Neural progenitor cell (in vitro differentiated cells): ENCODE measurements around the gene SLC2A8. TPM values are rescaled to one million over a fixed set of nuclear protein-coding genes. Genes with fewer than 3 reads are reported as not detected.

Experiments used
- DNase-seq: peaks from one replicate; pipeline ENCODE4 v3.0.0-alpha.2; 2016; ENCODE audit warnings: low spot score
- H2AFZ ChIP-seq: fragments of 200-600 bp; sonication (generic); replicated peaks from 2 replicates; pipeline ENCODE4 v1.6.1; 2016; ENCODE audit warnings: antibody characterized with exemption
- H3F3A ChIP-seq: fragments of 200-600 bp; sonication (generic); 2 replicates; pipeline ENCODE4 v1.6.1; 2016; ENCODE audit warnings: antibody characterized with exemption, low read depth
- H3K27ac ChIP-seq: fragments of 200-600 bp; sonication (generic); 2 replicates; pipeline ENCODE4 v1.5.1; 2016; ENCODE audit warnings: mild to moderate bottlenecking
- H3K27me3 ChIP-seq: fragments of 200-600 bp; sonication (generic); 2 replicates; pipeline ENCODE4 v1.6.1; 2016; ENCODE audit warnings: mild to moderate bottlenecking, moderate library complexity
- H3K36me3 ChIP-seq: fragments of 200-600 bp; sonication (generic); 2 replicates; pipeline ENCODE4 v1.5.1; 2016
- H3K4me1 ChIP-seq: fragments of 200-600 bp; sonication (generic); 2 replicates; pipeline ENCODE4 v1.6.1; 2016; ENCODE audit warnings: mixed run types
- H3K4me2 ChIP-seq: fragments of 200-600 bp; sonication (generic); 2 replicates; pipeline ENCODE4 v1.6.1; 2016
- H3K4me3 ChIP-seq: fragments of 200-600 bp; sonication (generic); 2 replicates; pipeline ENCODE4 v1.5.1; 2016
- H3K79me2 ChIP-seq: fragments of 200-600 bp; sonication (generic); 2 replicates; pipeline ENCODE4 v1.6.1; 2016; ENCODE audit warnings: low read depth
- H3K9ac ChIP-seq: fragments of 200-600 bp; sonication (generic); 2 replicates; pipeline ENCODE4 v1.6.1; 2016
- H3K9me3 ChIP-seq: fragments of 200-600 bp; sonication (generic); 2 replicates; pipeline ENCODE4 v1.5.1; 2016; ENCODE audit warnings: low read depth
- H4K20me1 ChIP-seq: fragments of 200-600 bp; sonication (generic); 2 replicates; pipeline ENCODE4 v1.6.1; 2016; ENCODE audit warnings: low read depth
- H3K27ac Mint-ChIP-seq: 3 replicates; pipeline ENCODE4 v1.8.0; 2021; ENCODE audit warnings: mixed read lengths
- H3K27me3 Mint-ChIP-seq: 2 replicates; pipeline ENCODE4 v1.8.0; 2022; ENCODE audit warnings: low read depth, mild to moderate bottlenecking, inconsistent platforms, moderate library complexity, mixed read lengths; ENCODE audit not compliant: insufficient read depth
- H3K36me3 Mint-ChIP-seq: 3 replicates; pipeline ENCODE4 v1.8.0; 2021; ENCODE audit warnings: mixed read lengths
- H3K4me1 Mint-ChIP-seq: 3 replicates; pipeline ENCODE4 v1.8.0; 2021; ENCODE audit warnings: mixed read lengths
- H3K4me3 Mint-ChIP-seq: 3 replicates; pipeline ENCODE4 v1.8.0; 2021; ENCODE audit warnings: mild to moderate bottlenecking, moderate library complexity, mixed read lengths
- H3K9me3 Mint-ChIP-seq: 3 replicates; pipeline ENCODE4 v1.8.0; 2020; ENCODE audit warnings: mixed read lengths
- CTCF ChIP-seq: fragments of 200-600 bp; sonication (generic); IDR thresholded peaks from 2 replicates; pipeline ENCODE4 v1.5.1; 2017; ENCODE audit warnings: antibody characterized with exemption, mild to moderate bottlenecking
- EZH2 ChIP-seq: fragments of 200-600 bp; sonication (generic); IDR thresholded peaks from 2 replicates; pipeline ENCODE4 v1.6.1; 2017; ENCODE audit warnings: antibody characterized with exemption, mild to moderate bottlenecking, moderate library complexity
- EZH2phosphoT487 ChIP-seq: fragments of 200-600 bp; sonication (generic); IDR thresholded peaks from 2 replicates; pipeline ENCODE4 v1.6.1; 2017; ENCODE audit warnings: antibody characterized with exemption
- total RNA-seq: library from RNA; depleted of rRNA; stranded (reverse); fragments of >200 nt; gene quantifications from 2 replicates; pipeline ENCODE4 v1.2.3, GENCODE V29; 2015; ENCODE audit warnings: low replicate concordance

The SLC2A8 gene
- total RNA-seq, 1 donor from 2014 or later: 9.4 TPM

GRCh38 chr9:127444921-127445850 lies 48.2 kb downstream of the SLC2A8 start:
- Histone ChIP-seq H3K4me1 (peaks cover 17% of the 10 kb centered on the region), H3K79me2 (peaks cover 32% of the 10 kb centered on the region), H2AFZ (no peak overlapping the region), H3K4me3 (no peak overlapping the region), H3K4me2 (no peak overlapping the region), H3F3A (peaks cover 63% of the 10 kb centered on the region), H3K36me3 (peaks cover 17% of the 10 kb centered on the region), H4K20me1 (peaks cover 33% of the 10 kb centered on the region), H3K9ac (no peak overlapping the region), H3K9me3 (no peaks in the 10 kb centered on the region), H3K27ac (no peak overlapping the region), H3K27me3 (no peaks in the 10 kb centered on the region)
- H3K27ac Mint-ChIP-seq: no peak overlapping the region
- DNase-seq: no peak
- peaks cover 4% of the 10 kb centered on the region for H3K27me3 Mint-ChIP-seq
- TF ChIP-seq EZH2phosphoT487 (no peak), CTCF (no peak), EZH2 (no peak)
- H3K9me3 Mint-ChIP-seq: peaks cover 6% of the 10 kb centered on the region
- H3K36me3 Mint-ChIP-seq: peaks cover 71% of the 10 kb centered on the region
- peaks cover 17% of the 10 kb centered on the region for H3K4me1 Mint-ChIP-seq
- no peak overlapping the region for H3K4me3 Mint-ChIP-seq

- Mint-ChIP-seq H3K27ac (no peak overlapping the region), H3K4me3 (no peak overlapping the region), H3K36me3 (peaks cover 64% of the 10 kb centered on the region), H3K4me1 (peaks cover 21% of the 10 kb centered on the region), H3K9me3 (peaks cover 6% of the 10 kb centered on the region), H3K27me3 (peaks cover 4% of the 10 kb centered on the region)
- peaks cover 41% of the 10 kb centered on the region for H3K79me2 ChIP-seq
- no peaks in the 10 kb centered on the region for H3K9me3 ChIP-seq
- no peak for DNase-seq
- H3F3A ChIP-seq: peaks cover 72% of the 10 kb centered on the region
- H3K9ac ChIP-seq: no peak overlapping the region
- H3K27ac ChIP-seq: peak overlapping the region; percentile 13
- H3K27me3 ChIP-seq: no peaks in the 10 kb centered on the region
- H3K36me3 ChIP-seq: peaks cover 17% of the 10 kb centered on the region
- H2AFZ ChIP-seq: no peak overlapping the region
- peaks cover 41% of the 10 kb centered on the region for H4K20me1 ChIP-seq
- peaks cover 17% of the 10 kb centered on the region for H3K4me1 ChIP-seq
- no peak overlapping the region for H3K4me3 ChIP-seq
- H3K4me2 ChIP-seq: no peak overlapping the region
- no peak for TF ChIP-seq EZH2phosphoT487
- TF ChIP-seq EZH2: no peak
- TF ChIP-seq CTCF: no peak
Measured at GRCh38 chr9:127445851-127446712, 49.1 kb downstream of the SLC2A8 start.

GRCh38 chr9:127446713-127447415 lies 49.9 kb downstream of the SLC2A8 start:
- H3K27me3 Mint-ChIP-seq: peaks cover 4% of the 10 kb centered on the region
- peaks cover 41% of the 10 kb centered on the region for H4K20me1 ChIP-seq
- H3K4me3 Mint-ChIP-seq: no peak overlapping the region

More at GRCh38 chr9:127446713-127447415, 49.9 kb downstream of the SLC2A8 start:
- H3F3A ChIP-seq: peaks cover 72% of the 10 kb centered on the region
- Mint-ChIP-seq H3K4me1 (peaks cover 21% of the 10 kb centered on the region), H3K9me3 (peaks cover 6% of the 10 kb centered on the region), H3K27ac (no peak overlapping the region), H3K36me3 (peaks cover 63% of the 10 kb centered on the region)
- TF ChIP-seq EZH2: no peak
- no peak for TF ChIP-seq CTCF
- no peak overlapping the region for H3K4me2 ChIP-seq
- H3K4me3 ChIP-seq: no peak overlapping the region
- H3K27ac ChIP-seq: peak overlapping the region; percentile 62
- H3K9me3 ChIP-seq: no peaks in the 10 kb centered on the region
- H3K79me2 ChIP-seq: peaks cover 43% of the 10 kb centered on the region
- H3K9ac ChIP-seq: no peak overlapping the region
- H3K27me3 ChIP-seq: no peaks in the 10 kb centered on the region
- DNase-seq: no peak
- peaks cover 17% of the 10 kb centered on the region for H3K4me1 ChIP-seq
- peaks cover 17% of the 10 kb centered on the region for H3K36me3 ChIP-seq
- H2AFZ ChIP-seq: no peak overlapping the region
